CD4-positive, alpha-beta T cell treated with Interleukin-17A for 4 hours (primary cell): ENCODE measurements around the gene OPRL1.
A peak's percentile ranks its signal among the peaks of the same experiment; 100 is the strongest.
"Not testable (repeated sequence)": the region's sequence is repeated elsewhere in the genome, so short reads cannot be mapped to it uniquely, and the experiment has no call there.

ENCODE experiments used
- DNase-seq: peaks from one replicate; pipeline ENCODE4 v3.0.0-alpha.2; 2020; ENCODE audit warnings: mixed read lengths

Gene OPRL1

GRCh38 chr20:64105846-64106434 lies 26.1 kb downstream of the OPRL1 start:
- DNase-seq, result no peak

DNA sequence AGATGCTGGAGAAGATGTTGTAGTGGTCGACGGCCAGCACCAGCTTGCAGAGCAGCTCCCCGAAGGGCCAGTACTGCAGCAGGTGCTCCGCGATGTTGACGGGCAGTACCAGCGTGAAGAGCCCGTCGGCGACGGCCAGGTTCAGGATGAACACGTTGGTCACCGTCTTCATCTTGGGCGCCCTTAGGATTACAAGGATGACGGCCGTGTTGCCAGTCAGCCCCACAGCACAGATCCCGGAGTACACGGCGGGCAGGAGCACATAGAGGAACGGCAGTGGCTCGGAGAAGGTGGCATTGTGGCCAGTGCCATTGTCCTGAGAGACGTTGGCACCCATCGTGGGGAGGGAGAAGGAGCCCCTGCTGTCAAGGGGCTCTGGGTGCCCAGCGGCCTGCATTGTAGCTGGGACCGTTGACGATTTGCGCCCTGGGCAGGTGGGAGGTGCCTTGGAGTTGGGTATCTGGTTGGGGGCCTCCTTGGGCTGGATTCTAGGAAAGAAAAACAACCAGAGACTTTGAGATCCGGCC lies 26.6 kb downstream of the OPRL1 start:
- DNase-seq, result no peak

DNA sequence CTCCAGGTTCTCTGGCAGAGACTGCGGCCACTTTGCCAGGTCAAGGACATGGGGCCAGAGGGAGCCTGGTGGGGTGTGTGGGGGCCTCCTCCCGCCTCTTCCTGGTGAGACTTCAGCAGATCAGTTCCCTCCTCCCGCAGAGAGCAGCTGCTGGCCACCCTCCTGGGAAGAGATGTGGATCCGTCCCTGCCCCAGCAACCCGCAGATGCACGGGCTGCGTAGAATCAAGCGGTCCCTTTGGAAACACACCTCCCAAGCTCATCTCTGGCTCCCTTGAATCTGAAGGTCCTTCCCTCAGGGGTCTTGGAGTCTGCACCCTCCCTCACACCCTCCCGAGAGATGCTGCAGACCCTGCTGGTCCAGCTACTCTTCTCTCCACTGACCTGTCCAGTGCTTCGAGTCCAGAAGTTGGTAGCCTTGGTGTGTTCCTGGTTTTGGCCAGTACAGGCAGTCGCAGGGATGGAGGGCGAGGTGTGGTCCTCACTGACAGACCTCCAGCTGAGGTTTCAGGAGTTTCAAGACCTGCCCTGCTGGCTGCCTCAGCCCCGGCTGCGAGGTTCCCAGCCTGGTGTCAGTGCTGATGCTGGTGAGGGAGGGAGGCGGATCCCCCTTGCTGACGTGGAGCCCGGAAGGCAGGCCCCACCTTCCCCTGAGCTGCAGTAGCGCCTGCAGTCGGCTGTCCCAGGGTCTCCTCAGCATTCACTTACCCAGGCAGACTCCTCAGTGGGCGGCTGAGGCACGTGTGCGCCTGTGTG lies 27.3 kb downstream of the OPRL1 start, which contains the start of gene NPBWR2:
NPBWR2 (minus strand) TSS at position 585 of the 755 bp plus-strand sequence. CDS start 734 bp downstream, outside the sequence.
- peak; percentile 24 for DNase-seq

DNA sequence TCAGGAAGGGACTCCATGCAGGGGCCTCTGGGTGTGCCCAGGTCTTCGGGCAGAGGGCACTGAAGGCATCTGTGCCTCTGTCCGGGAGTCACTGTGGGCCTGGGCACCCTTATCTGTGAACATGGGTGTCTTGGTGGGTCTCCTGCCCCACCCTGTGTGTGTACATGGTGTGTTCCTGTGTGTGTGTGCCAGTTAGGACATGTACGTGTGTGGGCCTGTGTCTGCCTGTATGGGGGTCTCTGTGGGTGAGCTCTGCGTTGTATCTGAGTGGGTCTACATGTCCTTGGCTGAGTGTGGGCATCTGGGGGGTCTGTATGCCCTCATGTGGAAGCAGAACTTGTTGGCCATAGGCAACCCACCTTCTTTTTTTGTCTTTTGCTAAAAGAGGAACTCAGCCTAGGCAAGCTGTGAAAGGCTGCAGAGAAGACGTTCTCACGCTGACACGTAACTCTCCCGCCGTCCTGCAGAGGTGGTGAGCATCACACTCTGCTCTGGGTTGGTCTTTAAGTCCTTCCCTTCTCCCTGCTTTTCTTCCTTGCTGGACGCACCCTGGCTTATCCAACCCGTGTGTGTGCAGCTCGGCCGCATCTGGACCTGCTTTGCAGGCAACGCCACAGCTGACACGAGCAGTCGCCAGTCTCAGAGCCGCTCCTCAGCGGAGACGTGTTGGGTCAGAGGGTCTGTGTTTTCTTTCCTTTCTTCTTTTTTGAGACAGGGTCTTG lies 28.0 kb downstream of the OPRL1 start:
- no peak for DNase-seq

DNA sequence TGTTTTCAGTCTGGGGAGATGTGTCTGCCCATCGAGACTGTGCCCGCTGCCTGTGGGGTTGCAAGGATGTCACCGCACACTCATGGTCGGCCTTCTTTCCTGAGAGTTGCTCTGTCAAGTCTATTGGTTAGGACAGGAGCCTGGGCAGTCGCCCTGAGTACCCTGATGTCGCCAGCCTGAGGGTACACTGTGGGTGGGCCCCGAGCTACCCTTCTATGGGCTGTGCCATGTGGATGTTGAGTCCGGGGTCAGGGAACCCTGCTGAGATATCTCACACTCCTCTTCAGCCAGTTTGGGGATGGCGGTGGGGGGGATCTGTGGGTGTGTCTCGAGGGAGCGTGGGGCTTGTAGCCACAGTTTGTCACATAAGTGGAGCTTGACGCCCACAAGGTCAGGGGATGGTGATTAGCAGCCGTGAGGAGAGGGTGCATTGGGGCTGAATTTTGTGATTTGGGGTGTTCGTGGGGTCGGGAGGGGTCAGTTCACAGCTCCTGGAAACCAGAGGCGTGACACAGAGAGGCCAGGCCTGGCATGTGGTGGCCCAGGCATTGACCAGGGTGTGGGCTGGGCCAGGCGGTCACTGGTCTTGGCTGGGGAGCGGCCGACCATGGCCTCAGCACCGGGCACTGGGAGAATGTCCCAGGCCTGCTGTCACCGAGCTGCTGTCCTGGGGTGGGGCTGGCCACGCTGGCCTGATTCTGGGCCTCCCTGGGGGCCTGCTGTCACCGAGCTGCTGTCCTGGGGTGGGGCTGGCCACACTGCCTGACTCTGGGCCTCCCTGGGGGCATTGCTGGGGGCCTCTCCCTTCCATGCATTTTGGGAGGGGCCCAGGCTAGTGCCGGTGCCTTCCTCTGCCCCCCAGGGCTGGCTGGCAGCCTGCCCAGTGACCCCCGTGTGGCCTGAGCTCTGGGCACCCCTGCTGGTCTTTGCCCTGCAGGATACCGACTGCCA lies 29.1 kb downstream of the OPRL1 start:
- DNase-seq, result no peak

- no peak for DNase-seq
Measured at GRCh38 chr20:64109831-64110391, 30.0 kb downstream of the OPRL1 start.

DNA sequence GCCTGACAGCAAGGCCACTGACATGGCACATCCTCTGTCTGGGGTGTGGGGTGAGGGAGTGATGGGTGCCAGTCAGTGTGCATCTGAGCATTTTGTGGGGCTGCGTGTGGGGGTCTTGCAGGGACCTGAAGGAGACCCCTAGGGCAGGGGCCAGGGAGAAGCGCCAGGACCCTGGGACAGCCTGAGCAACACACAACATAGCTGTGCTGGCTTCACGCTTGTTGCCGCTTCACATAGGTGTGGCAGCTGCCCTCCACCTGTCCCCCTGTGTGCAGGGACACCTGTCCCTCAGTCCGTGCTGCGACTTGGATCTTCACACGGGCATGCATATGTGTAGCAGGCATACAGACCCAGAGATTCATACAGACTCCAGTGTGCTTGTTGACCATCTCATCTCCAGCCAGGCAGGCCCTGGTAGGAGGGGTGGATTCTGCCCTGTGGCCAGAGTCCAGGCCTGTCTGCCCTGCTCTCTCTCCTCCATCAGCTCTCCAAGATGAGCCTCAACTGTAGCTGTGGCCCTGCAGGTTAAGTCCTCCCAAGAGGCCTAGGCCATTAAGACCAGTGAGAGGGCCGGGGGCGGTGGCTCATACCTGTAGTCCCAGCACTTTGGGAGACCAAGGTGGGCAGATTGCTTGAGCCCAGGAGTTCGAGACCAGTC lies 30.7 kb downstream of the OPRL1 start:
- no peak for DNase-seq

GRCh38 chr20:64111841-64112641 lies 32.2 kb downstream of the OPRL1 start:
- DNase-seq, result no peak

- no peak for DNase-seq
Measured at GRCh38 chr20:64112691-64113443, 33.0 kb downstream of the OPRL1 start.

- no peak for DNase-seq
Measured at GRCh38 chr20:64113444-64113775, 33.5 kb downstream of the OPRL1 start.

- no peak for DNase-seq
Measured at GRCh38 chr20:64113796-64114355, 34.0 kb downstream of the OPRL1 start.

DNA sequence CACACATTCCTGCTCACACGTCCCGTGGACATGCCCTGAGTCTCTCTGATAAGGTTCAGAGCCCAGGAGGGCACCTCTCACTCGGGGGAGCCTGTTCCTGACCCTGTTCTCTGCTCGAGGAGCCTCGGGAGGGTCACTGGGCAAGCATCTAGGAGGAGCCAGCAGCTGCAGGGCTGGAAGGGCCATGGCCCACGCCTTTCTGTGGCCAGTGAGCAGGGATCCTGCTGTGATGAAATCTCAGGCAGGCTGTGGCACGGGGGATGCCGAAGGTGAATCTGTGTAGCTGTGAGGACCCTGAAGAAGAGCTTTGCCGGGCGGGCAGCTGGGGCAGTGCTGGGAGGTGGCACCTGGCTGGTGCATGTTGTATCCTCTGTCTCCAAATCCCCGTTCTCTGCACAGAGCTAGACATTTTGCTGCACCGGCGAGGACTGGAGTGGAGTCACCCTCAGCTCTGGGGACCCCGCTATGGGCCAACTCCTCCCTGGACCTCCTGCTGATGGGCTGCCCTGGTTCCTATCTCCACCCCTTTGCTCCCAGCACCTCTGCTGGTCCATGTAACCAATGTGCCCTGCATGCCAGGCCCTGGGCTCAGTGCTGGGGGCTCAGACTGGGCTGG lies 34.6 kb downstream of the OPRL1 start:
- DNase-seq, result no peak

GRCh38 chr20:64115171-64115911 lies 35.5 kb downstream of the OPRL1 start:
- no peak for DNase-seq

- DNase-seq, result no peak
Measured at GRCh38 chr20:64116016-64116415, 36.1 kb downstream of the OPRL1 start.

DNA sequence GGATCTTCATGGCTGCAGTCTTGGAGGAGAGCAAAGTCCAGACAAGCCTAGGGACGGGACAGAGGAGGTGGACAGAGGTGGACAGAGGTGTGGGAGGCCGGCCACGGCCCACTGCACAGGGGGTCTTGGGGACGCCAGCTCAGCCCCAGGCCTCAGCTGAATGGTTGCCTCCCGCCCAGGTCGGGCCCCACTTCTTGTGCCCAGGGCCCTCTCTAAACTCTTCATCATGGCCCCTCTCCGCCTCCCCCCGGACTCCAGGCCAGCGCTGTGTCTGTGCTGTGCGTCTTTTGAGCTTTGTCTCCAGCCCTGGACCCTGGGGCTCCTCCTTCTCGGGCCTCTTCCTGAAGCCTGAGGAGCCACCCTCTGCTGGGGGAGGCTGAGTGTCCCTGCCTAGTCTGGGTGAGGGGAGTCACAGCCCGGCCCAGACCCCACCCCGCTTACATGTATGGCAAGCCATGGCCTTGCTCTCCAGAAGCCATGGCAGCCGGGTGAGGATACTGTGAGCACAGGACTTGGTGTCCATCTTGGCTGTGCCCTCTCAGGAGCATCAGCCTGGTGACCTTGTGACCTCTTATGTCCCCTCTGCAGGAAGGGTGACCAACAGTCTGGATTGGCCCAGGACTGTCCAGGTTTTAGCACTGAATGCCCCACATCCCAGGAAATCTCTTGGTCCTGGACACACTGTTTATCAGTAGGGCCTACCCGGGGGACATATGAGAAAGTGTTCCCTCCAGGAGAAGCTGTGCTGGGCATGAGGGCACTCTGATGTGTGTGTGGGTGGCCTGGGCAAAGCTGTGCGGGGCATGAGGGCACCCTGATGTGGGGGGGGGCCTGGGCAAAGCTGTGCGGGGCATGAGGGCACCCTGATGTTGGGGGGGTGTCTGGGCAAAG lies 36.9 kb downstream of the OPRL1 start:
- DNase-seq, result no peak

- not testable (repeated sequence) for DNase-seq
Measured at GRCh38 chr20:64117432-64117777, 37.5 kb downstream of the OPRL1 start.

- no peak for DNase-seq
Measured at GRCh38 chr20:64119301-64119680, 39.4 kb downstream of the OPRL1 start.
